Measurements from ENCODE around the gene GTF3C6.
"Not testable (repeated sequence)": the region's sequence is repeated elsewhere in the genome, so short reads cannot be mapped to it uniquely, and the experiment has no call there.

Gene GTF3C6

GRCh38 chr6:110951986-110952794 is 6.3 kb upstream of the GTF3C6 start:
- TF ChIP-seq CTCF (IDR thresholded peaks at IDR 0.05; ENCODE audit: low read depth, low read length): no peak
- peak; percentile 62 to 79 for DNase-seq (ENCODE audit: low read depth in 2 of 2)
- no peak overlapping the region for H3K4me3 ChIP-seq (replicated peaks in 1 of 2; ENCODE audit: low read depth in 2 of 2, low read length in 2 of 2)

GRCh38 chr6:110953633-110954303 is 4.7 kb upstream of the GTF3C6 start:
- no peak for TF ChIP-seq CTCF (IDR thresholded peaks at IDR 0.05; ENCODE audit: low read depth, low read length)
- no peak for DNase-seq (ENCODE audit: low read depth in 2 of 2)

GRCh38 chr6:110960014-110960390 is 1.5 kb downstream of the GTF3C6 start:
- TF ChIP-seq CTCF (IDR thresholded peaks at IDR 0.05; ENCODE audit: low read depth, low read length): no peak
- no peak for DNase-seq (ENCODE audit: low read depth in 2 of 2)
- no peak overlapping the region for H3K4me3 ChIP-seq (replicated peaks in 1 of 2; ENCODE audit: low read depth in 2 of 2, low read length in 2 of 2)

More at GRCh38 chr6:110953633-110954303, 4.7 kb upstream of the GTF3C6 start:
- no peak overlapping the region for H3K4me3 ChIP-seq (replicated peaks in 1 of 2; ENCODE audit: low read depth in 2 of 2, low read length in 2 of 2)

- not testable (repeated sequence) for DNase-seq (ENCODE audit: low read depth in 2 of 2); H3K4me3 ChIP-seq (replicated peaks in 1 of 2; ENCODE audit: low read depth in 2 of 2, low read length in 2 of 2)
Measured at GRCh38 chr6:110962636-110963035, 4.1 kb downstream of the GTF3C6 start.

GRCh38 chr6:110965629-110966229 is 7.2 kb downstream of the GTF3C6 start:
- DNase-seq (ENCODE audit: low read depth in 2 of 2): no peak
- H3K4me3 ChIP-seq (replicated peaks in 1 of 2; ENCODE audit: low read depth in 2 of 2, low read length in 2 of 2): no peak overlapping the region
- TF ChIP-seq CTCF (IDR thresholded peaks at IDR 0.05; ENCODE audit: low read depth, low read length): no peak

- not testable (repeated sequence) for DNase-seq (ENCODE audit: low read depth in 2 of 2); H3K4me3 ChIP-seq (replicated peaks in 1 of 2; ENCODE audit: low read depth in 2 of 2, low read length in 2 of 2)
Measured at GRCh38 chr6:110968661-110969060, 10.2 kb downstream of the GTF3C6 start.

GRCh38 chr6:110971468-110971867 is 13.0 kb downstream of the GTF3C6 start:
- DNase-seq (ENCODE audit: low read depth in 2 of 2): peak; percentile 28 to 35

More at GRCh38 chr6:110971468-110971867, 13.0 kb downstream of the GTF3C6 start:
- TF ChIP-seq CTCF (IDR thresholded peaks at IDR 0.05; ENCODE audit: low read depth, low read length): no peak
- no peak overlapping the region for H3K4me3 ChIP-seq (replicated peaks in 1 of 2; ENCODE audit: low read depth in 2 of 2, low read length in 2 of 2)

All from cardiac fibroblast (primary cell).